Pancreas (tissue), 10 donors: ENCODE data around the gene APOA1. TPM values are rescaled to one million over a fixed set of nuclear protein-coding genes. Genes with fewer than 3 reads are reported as not detected.
A peak's percentile ranks its signal among the peaks of the same experiment; 100 is the strongest.

Experiments used
- ATAC-seq, 4 donors: fragments of 200-7000 bp; cut with Tn5 transposase; one replicate each; pipeline versions ENCODE4 v1.8.0 to v1.9.1; 2020; ENCODE audit warnings: mild to moderate bottlenecking in 4 of 4, moderate library complexity in 4 of 4
- DNase-seq, 6 donors: peaks; one replicate each; pipeline ENCODE4 v3.0.0-alpha.2; 2020
- FAIRE-seq: peaks from 2 replicates; lab custom pipeline; 2012; peaks lifted over from hg19 to GRCh38; lab: Jason Lieb, UNC
- H3K27ac ChIP-seq, 4 donors: fragments of 200-600 bp; sonication (generic); 1 replicate in 3 of 4; 2 replicates in 1 of 4; pipeline versions ENCODE4 v1.5.0 to v1.8.0; 2020
- H3K27me3 ChIP-seq, 4 donors: fragments of 200-600 bp; one replicate each; pipeline ENCODE4 v1.8.0; 2021
- H3K36me3 ChIP-seq, 3 donors: fragments of 200-600 bp; sonication (generic) in 1 of 3; one replicate each; pipeline versions ENCODE4 v1.5.0 to v1.8.0; 2020 to 2021
- H3K4me1 ChIP-seq, 3 donors: fragments of 200-600 bp; one replicate each; pipeline ENCODE4 v1.8.0; 2021
- H3K4me3 ChIP-seq, 4 donors: fragments of 200-600 bp; sonication (generic) in 2 of 4; one replicate each; pipeline versions ENCODE4 v1.5.0 to v1.8.0; 2020 to 2021
- H3K9me3 ChIP-seq, 4 donors: fragments of 200-600 bp; one replicate each; pipeline ENCODE4 v1.8.0; 2021
- WGBS, 2 donors: extraction: QIAGEN DNeasy Blood & Tissue Kit; methylation state at CpG; one replicate each; pipeline ENCODE4 v1.1.7; 2013; 5-methylcytosine and 5-hydroxymethylcytosine counted together
- intact Hi-C, 3 donors: fragments of 100-400 bp; cut with DNase I; formaldehyde crosslinking; loops; one replicate each; pipeline versions ENCODE4 v1.11.1 to v1.14.2; 2022
- polyA plus RNA-seq, 2 donors: library from polyadenylated mRNA; stranded (reverse); fragments of 200-250 nt; gene quantifications; one replicate each; pipeline ENCODE4 v1.2.3, GENCODE V29; 2013
- total RNA-seq, 6 donors: library from RNA; stranded (reverse); fragmentation: NEBNext Ultra II Directional in 4 of 6; extraction: Animal tissue kit (Norgen Biotek cat#: 25700) in 4 of 6; gene quantifications; one replicate each; pipeline versions ENCODE4 v1.2.1 to v1.2.4, GENCODE V29; 2021 to 2023
- TF ChIP-seq, protein P1 (sequence below), 4 donors: fragments of 200-600 bp; sonication (generic) in 3 of 4; IDR thresholded peaks; one replicate each; pipeline versions ENCODE4 v1.5.0 to v1.8.0; 2021; ENCODE audit warnings: antibody characterized with exemption in 4 of 4
- donor health status: healthy with polysubstance abuse.
- donor health status: DM: no; HTN: no; CAD: no; lungs with moderate emphysema.
- donor health status: DM: no; HTN: no; CAD: no.
- donor health status: control.
- donor health status: control.
- donor health status: Bipolar disorder and iron deficiency.
- donor health status: DM: yes; HTN: yes; CAD: no.
- donor health status: DM: no; HTN: no; CAD: no.
- donor health status: DM: no; HTN: no; CAD: no.
- donor health status: DM: yes; HTN: yes; CAD: no.

The APOA1 gene
- total and polyA plus RNA-seq, 8 donors = 0.16 to 5.2 (median 1.0) TPM; not detected in 3

GRCh38 chr11:116852261-116853031 lies 15.0 kb upstream of the APOA1 start:
- peak in 3 of 4 donors; percentile 20 to 42 (median 37) for ATAC-seq
- TF ChIP-seq, protein P1, sequence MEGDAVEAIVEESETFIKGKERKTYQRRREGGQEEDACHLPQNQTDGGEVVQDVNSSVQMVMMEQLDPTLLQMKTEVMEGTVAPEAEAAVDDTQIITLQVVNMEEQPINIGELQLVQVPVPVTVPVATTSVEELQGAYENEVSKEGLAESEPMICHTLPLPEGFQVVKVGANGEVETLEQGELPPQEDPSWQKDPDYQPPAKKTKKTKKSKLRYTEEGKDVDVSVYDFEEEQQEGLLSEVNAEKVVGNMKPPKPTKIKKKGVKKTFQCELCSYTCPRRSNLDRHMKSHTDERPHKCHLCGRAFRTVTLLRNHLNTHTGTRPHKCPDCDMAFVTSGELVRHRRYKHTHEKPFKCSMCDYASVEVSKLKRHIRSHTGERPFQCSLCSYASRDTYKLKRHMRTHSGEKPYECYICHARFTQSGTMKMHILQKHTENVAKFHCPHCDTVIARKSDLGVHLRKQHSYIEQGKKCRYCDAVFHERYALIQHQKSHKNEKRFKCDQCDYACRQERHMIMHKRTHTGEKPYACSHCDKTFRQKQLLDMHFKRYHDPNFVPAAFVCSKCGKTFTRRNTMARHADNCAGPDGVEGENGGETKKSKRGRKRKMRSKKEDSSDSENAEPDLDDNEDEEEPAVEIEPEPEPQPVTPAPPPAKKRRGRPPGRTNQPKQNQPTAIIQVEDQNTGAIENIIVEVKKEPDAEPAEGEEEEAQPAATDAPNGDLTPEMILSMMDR (IDR thresholded peaks at IDR 0.05) = no peak
- FAIRE-seq = peak; percentile 43
- Histone ChIP-seq H3K4me3 (no peak overlapping the region), H3K4me1 (peaks cover 0 to 5% (median 0%) of the 10 kb centered on the region in 3 donors), H3K27ac (peak overlapping the region in 1 of 4 donors; percentile 8), H3K9me3 (no peaks in the 10 kb centered on the region), H3K36me3 (peaks cover 0 to 25% (median 3%) of the 10 kb centered on the region in 3 donors), H3K27me3 (no peaks in the 10 kb centered on the region)
- intact Hi-C loops = no loop called here
- no peak for DNase-seq
- WGBS, 2 donors = 62 to 64% methylated on average over 5 of the region's 5 CpGs

DNA sequence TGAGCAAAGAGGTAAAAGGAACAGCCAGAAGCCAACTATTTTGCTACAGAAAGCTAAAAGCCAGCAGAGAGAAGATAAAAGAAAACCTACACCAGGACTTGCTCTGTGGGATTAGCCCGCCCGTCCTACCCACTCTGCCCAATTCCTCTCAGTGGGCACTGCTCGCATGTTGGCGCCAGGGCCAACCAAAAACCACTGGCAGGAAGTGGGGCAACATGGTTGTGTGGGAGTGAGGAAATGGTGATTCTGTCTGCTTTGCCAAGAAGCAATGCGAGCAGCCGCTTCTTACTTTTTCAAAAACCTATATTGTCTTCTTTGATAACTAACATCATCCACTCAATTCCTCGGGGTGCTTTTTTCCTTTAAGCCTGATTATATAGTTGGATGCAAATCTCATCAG lies 14.2 kb upstream of the APOA1 start:
- TF ChIP-seq, protein P1 (IDR thresholded peaks at IDR 0.05) = no peak
- no peak for FAIRE-seq
- peaks cover 0 to 27% (median 11%) of the 10 kb centered on the region in 3 donors for H3K36me3 ChIP-seq
- intact Hi-C loops = no loop called here
- no peak overlapping the region for H3K27ac ChIP-seq
- no peaks in the 10 kb centered on the region for H3K9me3 ChIP-seq
- ATAC-seq = peak in 1 of 4 donors; percentile 36
- peaks cover 0 to 5% (median 0%) of the 10 kb centered on the region in 3 donors for H3K4me1 ChIP-seq
- H3K4me3 ChIP-seq = no peak overlapping the region
- no peak for DNase-seq
- 85 to 95% methylated on average over 7 of the region's 7 CpGs for WGBS, 2 donors
- H3K27me3 ChIP-seq = no peaks in the 10 kb centered on the region

- Histone ChIP-seq H3K27ac (no peak overlapping the region), H3K36me3 (peaks cover 0 to 39% (median 15%) of the 10 kb centered on the region in 3 donors), H3K27me3 (no peaks in the 10 kb centered on the region), H3K4me3 (no peak overlapping the region), H3K9me3 (no peaks in the 10 kb centered on the region), H3K4me1 (peaks cover 0 to 5% (median 0%) of the 10 kb centered on the region in 3 donors)
- FAIRE-seq (no peak), ATAC-seq (no peak), DNase-seq (no peak)
- 91 to 93% methylated on average over 6 of the region's 6 CpGs for WGBS, 2 donors
- TF ChIP-seq, protein P1 (IDR thresholded peaks at IDR 0.05) = no peak
- intact Hi-C loops = no loop called here
These were observed 12.1 kb upstream of the APOA1 start for GRCh38 chr11:116849486-116849885.

- no peak for DNase-seq
- Histone ChIP-seq H3K36me3 (peaks cover 0 to 43% (median 15%) of the 10 kb centered on the region in 3 donors), H3K4me3 (no peak overlapping the region), H3K4me1 (peaks cover 0 to 5% (median 0%) of the 10 kb centered on the region in 3 donors), H3K9me3 (no peaks in the 10 kb centered on the region), H3K27me3 (no peaks in the 10 kb centered on the region), H3K27ac (no peak overlapping the region)
- ATAC-seq = no peak
- TF ChIP-seq, protein P1 (IDR thresholded peaks at IDR 0.05) = no peak
- no peak for FAIRE-seq
- intact Hi-C loops = no loop called here
- WGBS, 2 donors = 94 to 95% methylated on average over 12 of the region's 12 CpGs
These were observed 11.6 kb upstream of the APOA1 start for GRCh38 chr11:116849060-116849459.

- intact Hi-C loops = no loop called here
- ATAC-seq = no peak
- H3K9me3 ChIP-seq = no peaks in the 10 kb centered on the region
These were observed 10.2 kb upstream of the APOA1 start for GRCh38 chr11:116847612-116848011.

More at GRCh38 chr11:116847612-116848011, 10.2 kb upstream of the APOA1 start:
- no peaks in the 10 kb centered on the region for H3K27me3 ChIP-seq
- no peak for DNase-seq
- peaks cover 0 to 45% (median 15%) of the 10 kb centered on the region in 3 donors for H3K36me3 ChIP-seq
- FAIRE-seq = no peak
- TF ChIP-seq, protein P1 (IDR thresholded peaks at IDR 0.05) = no peak
- H3K4me1 ChIP-seq = peaks cover 0 to under 1% (median 0%) of the 10 kb centered on the region in 3 donors
- H3K27ac ChIP-seq = no peak overlapping the region
- no peak overlapping the region for H3K4me3 ChIP-seq
- WGBS, 2 donors = 97 to 100% methylated on average over 4 of the region's 4 CpGs
